Smooth muscle cell (in vitro differentiated cells): ENCODE measurements around the gene LTBP1. TPM values are rescaled to one million over a fixed set of nuclear protein-coding genes. Genes with fewer than 3 reads are reported as not detected.

Experiments
- DNase-seq: peaks from one replicate; lab custom pipeline; 2025; ENCODE audit not compliant: unreplicated experiment; lab: John Stamatoyannopoulos, UW
- H2AFZ ChIP-seq: fragments of 200-600 bp; sonication (generic); 2 replicates; pipeline ENCODE4 v1.6.0; 2016; ENCODE audit warnings: antibody characterized with exemption, low read depth, mild to moderate bottlenecking
- H3F3A ChIP-seq: fragments of 200-600 bp; sonication (generic); 2 replicates; pipeline ENCODE4 v1.6.0; 2017; ENCODE audit warnings: antibody characterized with exemption, low read depth
- H3K27ac ChIP-seq: fragments of 200-600 bp; sonication (generic); 2 replicates; pipeline ENCODE4 v1.5.1; 2016; ENCODE audit warnings: low read depth, mild to moderate bottlenecking
- H3K27me3 ChIP-seq: fragments of 200-600 bp; sonication (generic); 2 replicates; pipeline ENCODE4 v1.6.1; 2016; ENCODE audit warnings: low read depth, mild to moderate bottlenecking
- H3K36me3 ChIP-seq: fragments of 200-600 bp; sonication (generic); 2 replicates; pipeline ENCODE4 v1.5.1; 2016; ENCODE audit warnings: low read depth
- H3K4me1 ChIP-seq: fragments of 200-600 bp; sonication (generic); 2 replicates; pipeline ENCODE4 v1.5.1; 2016; ENCODE audit warnings: low read depth
- H3K4me2 ChIP-seq: fragments of 200-600 bp; sonication (generic); 2 replicates; pipeline ENCODE4 v1.6.0; 2016; ENCODE audit warnings: mild to moderate bottlenecking
- H3K4me3 ChIP-seq: fragments of 200-600 bp; sonication (generic); 2 replicates; pipeline ENCODE4 v1.5.1; 2016; ENCODE audit warnings: mild to moderate bottlenecking
- H3K79me2 ChIP-seq: fragments of 200-600 bp; sonication (generic); 2 replicates; pipeline ENCODE4 v1.6.0; 2016; ENCODE audit warnings: low read depth, mild to moderate bottlenecking
- H3K9ac ChIP-seq: fragments of 200-600 bp; sonication (generic); 2 replicates; pipeline ENCODE4 v1.6.0; 2016; ENCODE audit warnings: low read depth
- H3K9me3 ChIP-seq: fragments of 200-600 bp; sonication (generic); replicated peaks from 2 replicates; pipeline ENCODE4 v1.5.1; 2016; ENCODE audit warnings: low read depth
- H4K20me1 ChIP-seq: fragments of 200-600 bp; sonication (generic); 2 replicates; pipeline ENCODE4 v1.6.0; 2016; ENCODE audit warnings: low read depth
- WGBS: methylation state at CpG from one replicate; pipeline ENCODE4 v1.1.7; 2016; ENCODE audit warnings: low lambda C conversion rate; 5-methylcytosine and 5-hydroxymethylcytosine counted together
- polyA plus RNA-seq: library from polyadenylated mRNA; unstranded; fragments of >200 nt; fragmentation: Nextera tagmentation; extraction: Ambion mirVana; gene quantifications from 2 replicates; pipeline ENCODE4 v1.2.1, GENCODE V29; 2016
- total RNA-seq: library from RNA; depleted of rRNA; stranded (reverse); fragments of >200 nt; gene quantifications from 2 replicates; pipeline ENCODE4 v1.2.3, GENCODE V29; 2014
- TF ChIP-seq, protein P1 (sequence below): fragments of 200-600 bp; sonication (generic); IDR thresholded peaks from 2 replicates; pipeline ENCODE4 v1.5.1; 2017; ENCODE audit warnings: borderline replicate concordance, mild to moderate bottlenecking, antibody characterized with exemption; ENCODE audit not compliant: insufficient read depth, poor library complexity, severe bottlenecking

The LTBP1 gene
- total and polyA plus RNA-seq, 2 experiments from 2014 or later, result 146 to 250 TPM

DNA sequence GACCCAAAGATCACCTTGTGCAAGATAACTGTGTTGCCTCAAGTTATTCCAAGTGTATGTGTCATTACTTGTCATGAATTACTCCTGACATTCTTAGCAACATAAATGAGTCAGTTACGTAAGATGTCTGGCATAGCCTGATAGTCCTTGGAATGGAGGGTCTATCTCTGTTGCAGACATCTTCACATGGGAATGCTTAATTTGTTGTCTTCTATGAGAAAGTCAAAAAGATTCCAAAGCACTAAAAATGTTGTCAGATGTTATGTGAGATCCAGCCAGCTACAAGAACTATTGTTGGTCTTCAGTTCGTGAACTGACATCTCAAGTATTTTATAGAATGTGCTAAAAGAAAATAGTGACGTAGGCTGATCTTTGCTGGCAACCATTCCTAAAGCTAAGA, 351.5 kb downstream of the LTBP1 start:
- no peaks in the 10 kb centered on the region for H3K9me3 ChIP-seq
- H3K9ac ChIP-seq, result no peak overlapping the region
- TF ChIP-seq, protein P1, sequence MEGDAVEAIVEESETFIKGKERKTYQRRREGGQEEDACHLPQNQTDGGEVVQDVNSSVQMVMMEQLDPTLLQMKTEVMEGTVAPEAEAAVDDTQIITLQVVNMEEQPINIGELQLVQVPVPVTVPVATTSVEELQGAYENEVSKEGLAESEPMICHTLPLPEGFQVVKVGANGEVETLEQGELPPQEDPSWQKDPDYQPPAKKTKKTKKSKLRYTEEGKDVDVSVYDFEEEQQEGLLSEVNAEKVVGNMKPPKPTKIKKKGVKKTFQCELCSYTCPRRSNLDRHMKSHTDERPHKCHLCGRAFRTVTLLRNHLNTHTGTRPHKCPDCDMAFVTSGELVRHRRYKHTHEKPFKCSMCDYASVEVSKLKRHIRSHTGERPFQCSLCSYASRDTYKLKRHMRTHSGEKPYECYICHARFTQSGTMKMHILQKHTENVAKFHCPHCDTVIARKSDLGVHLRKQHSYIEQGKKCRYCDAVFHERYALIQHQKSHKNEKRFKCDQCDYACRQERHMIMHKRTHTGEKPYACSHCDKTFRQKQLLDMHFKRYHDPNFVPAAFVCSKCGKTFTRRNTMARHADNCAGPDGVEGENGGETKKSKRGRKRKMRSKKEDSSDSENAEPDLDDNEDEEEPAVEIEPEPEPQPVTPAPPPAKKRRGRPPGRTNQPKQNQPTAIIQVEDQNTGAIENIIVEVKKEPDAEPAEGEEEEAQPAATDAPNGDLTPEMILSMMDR, result no peak
- no peaks in the 10 kb centered on the region for H3K27me3 ChIP-seq
- no peak for DNase-seq
- H3F3A ChIP-seq, result no peaks in the 10 kb centered on the region
- peak overlapping the region; percentile 1 for H3K27ac ChIP-seq
- no peak overlapping the region for H3K4me3 ChIP-seq
- H3K79me2 ChIP-seq, result no peaks in the 10 kb centered on the region
- no peak overlapping the region for H2AFZ ChIP-seq
- no peaks in the 10 kb centered on the region for H4K20me1 ChIP-seq
- 75% methylated on average over 3 of the region's 3 CpGs for WGBS
- H3K4me1 ChIP-seq, result no peaks in the 10 kb centered on the region
- H3K4me2 ChIP-seq, result no peak overlapping the region
- peaks cover 10% of the 10 kb centered on the region for H3K36me3 ChIP-seq

DNA sequence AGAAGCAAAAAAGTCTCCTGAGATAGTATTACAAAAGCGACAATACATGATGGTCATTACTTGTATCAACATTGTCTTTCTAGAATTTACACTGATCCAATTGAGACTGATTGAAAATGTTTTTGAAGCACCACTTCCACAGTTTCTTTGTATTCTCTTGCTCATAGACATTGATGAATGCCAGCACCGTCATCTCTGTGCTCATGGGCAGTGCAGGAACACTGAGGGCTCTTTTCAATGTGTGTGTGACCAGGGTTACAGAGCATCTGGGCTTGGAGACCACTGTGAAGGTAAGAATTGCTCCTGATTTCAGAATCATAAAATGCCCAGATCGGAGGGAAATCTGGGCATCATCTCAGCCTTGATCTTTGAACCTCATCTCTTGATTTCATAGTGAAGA, 354.6 kb downstream of the LTBP1 start:
- Histone ChIP-seq H3K27ac (no peak overlapping the region), H3K4me1 (no peaks in the 10 kb centered on the region), H3K9me3 (no peaks in the 10 kb centered on the region), H2AFZ (no peak overlapping the region), H3K9ac (no peak overlapping the region), H3K27me3 (no peaks in the 10 kb centered on the region), H3K79me2 (no peaks in the 10 kb centered on the region), H3K36me3 (peaks cover 10% of the 10 kb centered on the region), H3F3A (no peaks in the 10 kb centered on the region), H3K4me2 (no peak overlapping the region), H4K20me1 (no peaks in the 10 kb centered on the region), H3K4me3 (no peak overlapping the region)
- TF ChIP-seq, protein P1, result no peak
- no peak for DNase-seq
- WGBS, result 99% methylated on average over 3 of the region's 3 CpGs

DNA sequence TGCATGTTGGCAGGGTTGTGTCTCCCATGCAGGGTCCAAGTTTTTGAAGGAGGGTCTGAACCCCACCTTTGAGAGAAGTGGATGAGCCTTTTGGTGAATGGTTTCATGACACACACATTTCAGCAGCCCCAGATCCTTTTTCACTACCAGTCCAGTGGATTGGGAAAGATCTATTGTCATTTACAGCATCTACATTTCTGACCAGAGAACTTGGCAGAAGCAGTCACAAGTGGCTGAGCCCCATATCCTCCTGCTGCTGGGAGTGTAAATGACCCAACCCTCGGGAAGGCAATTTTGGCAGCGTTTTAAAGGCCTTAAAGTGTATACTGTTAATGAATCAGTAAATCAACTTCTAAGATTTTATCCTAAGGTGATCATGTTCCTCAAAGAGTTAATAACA, 355.6 kb downstream of the LTBP1 start:
- Histone ChIP-seq H3K9me3 (no peaks in the 10 kb centered on the region), H3K9ac (no peak overlapping the region), H3K4me3 (no peak overlapping the region), H3K27me3 (no peaks in the 10 kb centered on the region), H2AFZ (no peak overlapping the region), H3K36me3 (peaks cover 10% of the 10 kb centered on the region), H3K4me1 (no peaks in the 10 kb centered on the region), H3K4me2 (no peak overlapping the region), H3K79me2 (no peaks in the 10 kb centered on the region), H4K20me1 (no peaks in the 10 kb centered on the region), H3F3A (no peaks in the 10 kb centered on the region), H3K27ac (no peak overlapping the region)
- TF ChIP-seq, protein P1, result no peak
- no peak for DNase-seq
- 96% methylated on average over 2 of the region's 2 CpGs for WGBS

DNA sequence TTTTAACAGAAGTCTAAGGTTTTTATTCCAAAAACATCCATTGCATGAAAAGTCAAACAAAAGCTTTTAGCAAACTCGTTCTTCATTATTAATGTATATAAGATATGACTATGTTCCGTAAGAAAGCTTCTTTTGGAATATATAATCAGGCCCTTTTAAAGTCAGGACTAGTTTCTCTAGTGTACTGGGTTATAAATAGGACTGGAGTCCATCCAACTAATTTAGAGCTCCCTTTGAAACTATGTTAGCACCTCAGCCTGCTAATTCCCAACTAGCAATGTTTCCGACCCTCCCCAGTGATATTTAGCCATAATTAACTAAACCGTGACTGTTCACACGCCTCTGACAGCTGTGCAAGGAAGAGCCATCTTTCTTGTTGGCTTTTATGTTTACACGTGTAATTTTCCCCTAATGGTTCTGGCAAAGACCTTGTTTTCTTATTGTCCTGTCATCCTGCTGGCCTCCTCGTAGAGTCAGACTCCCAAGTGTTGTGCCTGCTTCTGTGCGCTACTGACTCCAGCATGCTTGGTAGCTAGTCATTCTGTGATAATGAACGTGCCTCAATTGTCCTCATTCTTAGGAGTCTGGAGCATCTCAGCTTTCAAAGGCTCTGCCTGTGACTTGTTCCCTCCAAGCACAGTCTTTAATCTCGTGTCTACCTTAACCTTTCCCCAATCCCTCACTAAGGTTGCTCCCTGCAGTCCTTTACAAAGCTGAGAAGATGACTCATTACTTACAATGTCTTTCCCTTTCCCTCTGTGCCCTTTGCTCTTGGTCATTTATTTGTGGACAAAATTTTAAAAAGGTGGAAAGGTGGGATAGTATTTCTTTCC, 357.5 kb downstream of the LTBP1 start:
- Histone ChIP-seq H2AFZ (no peak overlapping the region), H3K9me3 (no peaks in the 10 kb centered on the region), H3F3A (no peaks in the 10 kb centered on the region), H4K20me1 (no peaks in the 10 kb centered on the region), H3K4me2 (no peak overlapping the region), H3K9ac (no peak overlapping the region), H3K36me3 (peaks cover 19% of the 10 kb centered on the region), H3K27ac (no peak overlapping the region), H3K4me1 (no peaks in the 10 kb centered on the region), H3K4me3 (no peak overlapping the region), H3K79me2 (no peaks in the 10 kb centered on the region), H3K27me3 (no peaks in the 10 kb centered on the region)
- TF ChIP-seq, protein P1, result no peak
- WGBS, result 85% methylated on average over 10 of the region's 10 CpGs
- DNase-seq, result no peak
